ENCODE results near the gene NPC1.
"Not testable (repeated sequence)": the region's sequence is repeated elsewhere in the genome, so short reads cannot be mapped to it uniquely, and the experiment has no call there.

NPC1 gene

DNA sequence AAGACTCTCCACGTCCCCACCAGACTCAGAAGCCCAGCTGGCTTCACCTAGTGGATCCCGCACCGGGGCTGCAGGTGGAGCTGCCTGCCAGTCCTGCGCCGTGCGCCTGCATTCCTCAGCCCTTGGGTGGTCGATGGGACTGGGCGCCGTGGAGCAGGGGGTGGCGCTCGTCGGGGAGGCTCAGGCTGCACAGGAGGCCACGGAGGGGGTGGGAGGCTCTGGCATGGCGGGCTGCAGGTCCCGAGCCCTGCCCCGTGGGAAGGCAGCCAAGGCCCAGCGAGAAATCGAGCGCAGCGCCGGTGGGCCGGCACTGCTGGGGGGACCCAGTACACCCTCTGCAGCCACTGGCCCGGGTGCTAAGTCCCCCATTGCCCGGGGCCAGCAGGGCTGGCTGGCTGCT is 8.8 kb downstream of the NPC1 start:
- DNase-seq (ENCODE audit: low read depth in 4 of 4, low spot score in 1 of 4) = not testable (repeated sequence)

DNA sequence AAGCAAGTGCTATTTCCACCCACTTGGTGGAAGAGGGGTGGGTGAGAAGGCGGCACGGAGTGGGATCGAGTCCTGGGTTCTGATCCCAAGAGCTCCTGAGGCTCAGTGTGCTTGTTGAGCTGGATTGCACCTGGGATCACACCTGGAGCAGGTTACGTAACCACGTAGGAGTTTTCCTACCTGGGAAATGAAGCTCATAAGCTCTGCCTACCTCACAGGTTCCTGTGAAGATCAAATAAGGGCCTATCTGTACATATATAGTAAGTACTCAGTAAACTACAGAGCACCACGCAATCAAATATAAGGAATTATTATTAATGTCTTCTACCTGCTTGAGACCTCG is 11.0 kb downstream of the NPC1 start:
- no peak for DNase-seq (ENCODE audit: low read depth in 4 of 4, low spot score in 1 of 4)

DNA sequence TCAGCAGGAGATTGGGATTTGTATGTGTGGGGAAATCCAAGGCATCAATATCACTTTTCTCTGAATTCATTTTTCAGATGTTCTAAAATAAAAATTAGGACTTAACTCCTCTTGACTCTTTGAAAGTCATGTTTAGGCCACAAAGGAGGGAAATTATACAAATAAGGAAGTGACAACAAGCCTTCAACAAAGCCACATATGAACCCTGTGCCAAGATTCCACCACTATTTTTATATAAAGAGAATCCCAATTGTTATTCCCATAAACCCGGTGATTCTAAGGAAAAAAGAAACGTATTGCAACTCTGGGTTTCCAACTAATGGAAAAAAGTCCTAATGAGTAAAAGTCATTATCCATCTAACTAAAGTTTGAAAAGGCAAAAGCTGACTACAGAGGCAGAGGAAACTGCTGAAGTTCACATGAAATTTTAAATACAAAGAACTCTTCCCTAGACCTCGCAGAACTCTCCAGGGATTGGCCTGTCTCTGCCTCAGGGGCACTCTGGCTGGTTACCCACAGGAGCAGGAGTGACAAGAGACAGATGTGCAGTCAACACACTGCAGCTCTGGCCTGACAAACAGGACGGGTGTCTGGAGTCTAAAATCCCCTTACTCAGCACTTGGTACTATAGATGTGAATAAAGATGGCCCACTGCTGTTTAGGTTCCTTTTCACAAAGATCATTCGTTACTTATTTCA is 11.5 kb downstream of the NPC1 start:
- DNase-seq (ENCODE audit: low read depth in 4 of 4, low spot score in 1 of 4) = no peak

DNA sequence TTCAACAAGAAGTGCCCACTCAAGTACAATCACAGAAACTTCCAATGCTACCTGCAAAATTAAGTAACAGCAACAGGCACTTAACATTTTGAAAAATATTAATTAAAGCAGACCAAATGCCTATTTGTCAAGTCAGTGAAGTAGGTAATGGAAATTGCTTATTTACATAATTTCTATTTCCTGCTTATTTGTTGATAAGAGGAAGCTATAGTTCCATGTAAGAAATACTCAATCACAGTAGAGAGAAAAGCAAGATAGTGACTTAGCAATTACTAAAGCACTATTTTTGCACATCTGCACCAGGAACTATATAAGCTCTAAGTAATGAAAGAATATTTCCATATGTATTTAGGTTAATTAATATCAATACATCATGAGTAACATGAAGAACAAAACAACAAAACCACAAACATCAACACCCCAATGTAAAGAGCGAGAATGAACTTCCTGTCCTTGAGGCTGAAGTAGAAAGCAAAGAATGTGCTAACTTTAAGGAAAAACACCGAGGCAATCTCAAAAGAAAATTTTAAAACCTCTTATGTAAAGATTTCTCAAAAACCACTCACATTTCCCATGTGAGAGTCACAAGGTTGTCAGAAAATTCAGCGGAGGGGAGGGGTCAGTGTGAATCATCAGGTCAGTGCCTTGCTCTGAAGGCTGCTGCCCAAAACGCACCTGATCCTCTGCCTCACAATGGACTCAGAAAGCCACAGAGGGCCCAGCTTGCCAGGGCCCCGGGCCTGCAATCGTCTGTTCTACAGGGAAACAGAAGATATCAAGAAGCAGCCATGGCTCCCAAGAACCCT is 12.5 kb downstream of the NPC1 start:
- DNase-seq (ENCODE audit: low read depth in 4 of 4, low spot score in 1 of 4) = no peak

DNA sequence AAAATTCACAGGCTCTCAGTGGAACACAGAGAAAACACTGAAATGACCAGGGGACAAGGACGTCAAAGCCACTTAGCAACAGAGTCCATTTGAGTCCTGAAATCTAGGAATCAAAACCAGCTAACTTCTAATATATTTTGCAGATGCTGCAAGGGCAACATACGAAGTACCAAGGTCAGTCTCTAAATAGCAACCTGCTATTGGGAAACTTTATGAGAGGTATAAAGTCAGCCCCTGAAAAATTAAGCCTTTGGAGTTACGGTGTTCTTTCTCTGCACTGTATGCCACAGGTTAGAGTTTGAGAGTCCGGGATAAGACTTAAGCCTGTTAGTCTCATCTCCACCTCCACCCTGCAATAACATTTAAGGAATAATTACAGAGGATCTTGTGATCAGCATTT is 13.3 kb downstream of the NPC1 start:
- DNase-seq (ENCODE audit: low read depth in 4 of 4, low spot score in 1 of 4) = no peak

DNA sequence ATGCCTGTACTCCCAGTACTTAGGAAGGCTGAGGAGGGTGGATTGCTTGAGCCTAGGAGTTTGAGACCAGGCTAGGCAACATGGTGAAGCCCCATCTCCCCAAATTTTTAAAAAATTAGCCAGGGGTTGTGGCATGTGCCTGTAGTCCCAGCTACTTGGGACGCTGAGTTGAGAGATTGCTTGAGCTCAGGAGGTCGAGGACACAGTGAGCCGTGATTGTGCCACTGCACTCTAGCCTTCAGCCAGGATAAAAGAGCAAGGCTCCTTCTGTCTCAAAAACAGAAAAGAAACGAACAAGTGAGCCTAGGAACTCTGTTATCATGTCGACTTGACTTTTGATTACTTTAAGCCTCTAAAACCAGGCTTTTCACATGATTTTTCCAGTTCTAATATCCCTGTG is 13.7 kb downstream of the NPC1 start:
- DNase-seq (ENCODE audit: low read depth in 4 of 4, low spot score in 1 of 4) = no peak

DNA sequence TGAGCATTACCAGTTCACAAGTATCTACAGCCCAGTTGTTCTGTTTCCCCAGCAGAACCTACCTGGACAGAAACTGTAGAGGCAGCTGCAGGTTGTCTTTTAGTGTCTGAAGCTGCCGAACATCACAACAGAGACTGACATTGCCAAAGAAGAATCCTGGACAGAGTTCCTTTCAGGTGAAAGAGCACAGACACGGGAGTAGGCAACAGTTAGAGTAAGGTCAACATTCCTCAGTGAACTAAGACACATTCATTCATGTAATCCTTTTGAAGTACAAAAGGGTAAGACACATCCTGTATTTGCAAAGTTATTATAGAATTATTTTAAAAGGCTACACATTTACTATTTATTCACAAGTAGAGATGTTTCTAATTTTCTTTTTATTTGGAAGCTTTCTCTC is 14.3 kb downstream of the NPC1 start:
- DNase-seq (ENCODE audit: low read depth in 4 of 4, low spot score in 1 of 4) = no peak

DNA sequence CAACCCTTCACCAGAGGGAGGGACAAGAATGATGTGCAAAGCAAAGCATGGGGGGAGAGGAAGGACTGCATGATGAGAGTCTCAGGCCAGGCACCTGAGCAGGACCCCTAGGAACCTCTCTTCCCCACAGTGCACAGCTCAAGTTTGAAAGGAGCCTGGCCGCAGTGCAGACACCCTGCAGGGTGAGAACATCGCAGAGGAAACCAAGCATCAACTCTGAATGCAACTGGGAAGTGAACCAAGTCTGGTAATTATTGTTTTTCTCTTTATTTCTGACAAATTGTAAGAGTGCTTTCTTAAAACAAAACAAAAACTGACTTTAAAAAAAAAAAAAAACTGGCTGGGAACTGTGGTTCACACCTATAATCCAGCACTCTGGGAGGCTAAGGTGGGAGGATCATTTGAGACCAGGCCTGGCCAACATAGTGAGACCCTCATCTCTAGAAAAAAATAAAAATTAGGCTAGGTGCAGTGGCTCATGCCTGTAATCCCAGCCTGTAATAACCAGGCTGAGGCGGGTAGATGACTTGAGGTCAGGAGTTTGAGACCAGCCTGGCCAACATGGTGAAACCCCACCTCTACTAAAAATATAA is 15.3 kb downstream of the NPC1 start:
- no peak for DNase-seq (ENCODE audit: low read depth in 4 of 4, low spot score in 1 of 4)

DNA sequence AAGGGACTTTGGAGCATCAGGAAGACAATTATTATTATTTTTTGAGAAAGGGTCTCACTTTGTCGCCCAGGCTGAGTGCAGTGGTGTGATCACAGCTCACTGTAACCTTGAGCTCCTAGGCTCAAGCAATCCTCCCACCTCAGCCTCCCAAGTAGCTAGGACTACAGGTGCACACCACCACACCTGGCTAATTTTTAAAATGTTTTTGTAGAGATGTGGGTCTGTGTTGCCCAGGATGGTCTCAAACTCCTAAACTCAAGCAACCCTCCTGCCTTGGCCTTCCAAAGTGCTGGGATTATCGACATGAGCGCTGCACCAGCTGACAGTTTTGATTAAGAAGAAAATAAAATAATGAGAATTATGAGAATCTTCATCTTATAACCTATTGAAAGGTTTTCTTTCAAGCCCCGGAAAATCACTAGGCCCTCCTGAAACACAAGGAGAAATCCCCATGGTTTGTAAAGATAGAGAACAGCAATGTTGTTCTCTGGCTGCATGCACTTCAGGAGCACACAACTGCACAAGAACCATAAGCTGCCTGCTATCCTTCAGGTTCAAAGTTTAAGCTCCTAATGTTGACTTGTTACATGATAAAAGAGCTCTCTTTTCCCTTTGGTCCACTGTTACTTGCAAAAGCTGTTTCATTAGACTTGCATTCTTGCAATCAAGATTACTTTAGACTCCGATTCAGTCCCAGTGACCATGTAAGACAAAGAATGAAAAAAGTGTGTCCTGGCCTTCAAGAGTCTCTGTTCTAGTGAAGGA is 16.8 kb downstream of the NPC1 start:
- DNase-seq (ENCODE audit: low read depth in 4 of 4, low spot score in 1 of 4) = no peak

DNA sequence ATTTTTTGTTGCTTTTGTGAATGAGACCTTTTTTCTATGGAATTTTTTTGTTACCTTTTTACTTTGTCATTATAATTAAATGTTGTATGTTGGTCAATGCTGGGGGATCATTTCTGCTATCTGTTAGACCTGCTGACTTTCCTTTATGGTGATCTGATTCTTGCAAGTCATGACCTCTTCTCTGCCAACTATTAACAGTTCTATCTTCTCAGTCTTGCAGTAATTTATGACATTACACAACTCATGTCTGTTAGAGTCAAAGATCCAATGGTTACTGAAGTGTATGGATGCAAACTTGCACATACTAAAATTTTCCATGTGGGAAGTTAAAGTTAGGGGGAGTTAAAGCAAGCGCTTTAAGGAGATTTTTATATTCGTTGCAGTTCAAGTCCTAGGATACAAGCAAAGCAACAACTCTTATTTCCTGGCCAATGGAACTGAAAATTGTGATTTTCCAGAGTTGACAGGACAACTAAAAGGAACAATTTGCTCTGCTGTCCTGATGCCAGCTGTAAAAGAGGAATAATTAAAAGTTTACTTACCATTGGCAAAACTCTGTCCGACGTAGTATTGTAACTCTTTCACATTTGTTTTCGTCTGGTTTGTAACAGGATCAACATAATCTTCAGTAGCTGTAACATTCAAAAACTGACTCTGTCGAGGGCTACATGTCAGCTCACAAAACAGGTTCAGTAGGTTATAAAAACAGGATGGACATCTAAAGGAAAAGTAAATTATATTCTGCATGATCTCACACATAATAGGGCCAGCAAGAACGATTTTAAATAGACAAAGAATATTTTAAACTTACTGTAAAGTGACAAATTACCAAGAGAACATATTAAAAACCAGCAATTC is 17.8 kb downstream of the NPC1 start:
- DNase-seq (ENCODE audit: low read depth in 4 of 4, low spot score in 1 of 4) = no peak

DNA sequence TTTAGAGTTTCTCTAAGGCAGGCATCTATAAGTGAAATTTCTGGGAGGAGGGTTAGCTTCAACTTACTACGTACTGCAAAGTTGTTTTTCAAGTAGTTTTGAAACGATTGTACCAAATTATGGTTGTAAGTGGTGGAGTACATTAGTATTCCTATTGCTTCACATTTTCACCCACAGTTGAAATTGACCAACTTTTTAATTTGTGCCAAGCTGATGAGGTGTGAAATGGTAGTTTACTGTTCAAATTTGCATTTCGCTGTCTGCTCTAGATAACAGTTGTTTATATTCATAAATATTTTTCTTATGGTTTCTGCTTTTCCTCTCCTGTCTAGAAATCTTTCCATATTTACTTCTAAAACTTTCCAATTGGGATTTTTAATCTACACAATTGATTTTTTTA is 18.6 kb downstream of the NPC1 start:
- DNase-seq (ENCODE audit: low read depth in 4 of 4, low spot score in 1 of 4) = no peak

DNA sequence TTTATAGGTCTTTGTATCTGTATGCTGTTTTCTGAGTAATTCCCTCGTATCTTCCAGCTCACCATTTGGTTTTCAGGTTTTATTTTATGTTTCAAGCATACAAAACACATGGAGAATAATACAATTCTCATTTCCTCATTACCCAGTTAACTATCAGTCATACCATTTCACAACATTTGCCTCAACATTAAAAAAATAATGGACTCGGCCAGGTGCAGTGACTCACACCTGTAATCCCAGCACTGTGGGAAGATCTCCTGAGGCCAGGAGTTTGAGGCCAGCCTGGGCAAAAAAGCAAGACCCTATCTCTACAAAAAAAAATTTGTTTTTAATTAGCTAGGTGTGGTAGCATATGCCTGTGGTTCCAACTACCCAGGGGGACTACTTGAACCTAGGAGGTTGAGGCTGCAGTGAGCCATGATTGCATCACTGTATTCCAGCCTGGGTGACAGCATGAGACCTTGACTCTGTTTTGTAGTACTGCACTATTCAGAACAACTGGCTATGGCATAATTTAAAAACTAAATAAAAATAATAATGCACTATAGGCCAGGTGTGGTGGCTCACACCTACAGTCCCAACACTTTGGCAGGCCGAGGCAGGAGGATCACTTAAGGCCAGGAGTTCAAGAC is 20.3 kb downstream of the NPC1 start:
- no peak for DNase-seq (ENCODE audit: low read depth in 4 of 4, low spot score in 1 of 4)

DNA sequence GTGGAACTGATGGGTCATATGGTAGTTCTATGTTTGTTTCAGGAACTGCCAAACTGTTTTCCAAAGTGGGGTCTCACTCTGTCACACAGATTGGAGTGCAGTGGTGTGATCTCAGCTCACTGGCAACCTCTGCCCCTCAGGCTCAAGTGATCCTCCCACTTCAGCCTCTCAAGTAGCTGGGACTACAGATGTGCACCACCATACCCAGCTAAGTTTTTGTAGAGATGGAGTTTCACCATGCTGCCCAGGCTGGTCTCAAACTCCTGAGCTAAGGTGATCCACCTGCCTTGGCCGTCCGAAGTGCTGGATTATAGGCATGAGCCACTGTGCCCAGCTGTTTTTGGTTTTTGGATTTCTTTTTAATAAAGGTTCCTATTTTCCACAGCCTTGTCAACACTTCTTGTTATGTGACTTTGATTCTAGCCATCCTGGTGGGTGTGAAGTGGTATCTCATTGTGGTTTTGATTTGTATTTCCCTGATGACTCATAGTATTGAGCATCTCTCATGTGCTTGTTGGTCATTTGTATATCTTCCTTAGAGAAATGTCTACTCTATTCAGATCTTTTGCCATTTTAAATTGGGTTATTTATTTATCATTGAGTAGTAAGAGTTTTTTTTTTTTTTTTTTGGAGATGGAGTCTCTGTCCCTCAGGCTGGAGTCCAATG is 22.8 kb downstream of the NPC1 start:
- DNase-seq (ENCODE audit: low read depth in 4 of 4, low spot score in 1 of 4) = no peak

DNA sequence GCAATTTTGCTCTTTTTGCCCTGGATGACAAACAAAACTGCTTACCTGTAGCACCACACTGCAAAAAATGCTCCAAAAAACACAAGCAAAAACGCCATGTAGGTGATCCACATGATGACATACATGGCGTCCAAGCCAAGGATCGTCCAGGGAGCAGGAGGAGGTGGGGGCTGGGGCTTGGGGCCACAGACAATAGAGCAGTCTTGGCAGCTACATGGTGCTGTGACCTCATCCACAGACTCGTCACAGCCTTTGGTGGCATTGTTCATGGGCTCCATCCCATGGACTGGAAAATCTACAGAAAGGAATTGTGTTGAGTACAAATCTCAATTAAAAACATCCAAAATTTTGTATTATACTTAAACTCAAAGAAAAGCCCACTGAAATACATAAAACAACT is 26.1 kb downstream of the NPC1 start:
- no peak for DNase-seq (ENCODE audit: low read depth in 4 of 4, low spot score in 1 of 4)

DNA sequence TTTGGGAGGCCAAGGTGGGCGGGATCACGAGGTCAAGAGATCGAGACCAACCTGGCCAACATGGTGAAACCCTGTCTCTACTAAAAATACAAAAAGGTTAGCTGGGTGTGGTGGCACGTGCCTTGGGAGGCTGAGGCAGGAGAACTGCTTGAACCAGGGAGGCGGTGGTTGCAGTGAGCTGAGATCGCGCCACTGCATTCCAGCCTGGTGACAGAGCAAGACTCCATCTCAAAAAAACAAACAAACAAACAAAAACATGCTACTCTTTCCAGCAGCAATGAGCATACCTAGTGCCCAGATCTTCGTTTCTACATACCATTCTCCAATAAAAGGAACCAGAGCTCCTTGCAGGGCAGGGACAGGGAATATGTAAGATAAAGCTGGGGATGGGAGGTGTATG is 28.8 kb downstream of the NPC1 start:
- not testable (repeated sequence) for DNase-seq (ENCODE audit: low read depth in 4 of 4, low spot score in 1 of 4)

DNA sequence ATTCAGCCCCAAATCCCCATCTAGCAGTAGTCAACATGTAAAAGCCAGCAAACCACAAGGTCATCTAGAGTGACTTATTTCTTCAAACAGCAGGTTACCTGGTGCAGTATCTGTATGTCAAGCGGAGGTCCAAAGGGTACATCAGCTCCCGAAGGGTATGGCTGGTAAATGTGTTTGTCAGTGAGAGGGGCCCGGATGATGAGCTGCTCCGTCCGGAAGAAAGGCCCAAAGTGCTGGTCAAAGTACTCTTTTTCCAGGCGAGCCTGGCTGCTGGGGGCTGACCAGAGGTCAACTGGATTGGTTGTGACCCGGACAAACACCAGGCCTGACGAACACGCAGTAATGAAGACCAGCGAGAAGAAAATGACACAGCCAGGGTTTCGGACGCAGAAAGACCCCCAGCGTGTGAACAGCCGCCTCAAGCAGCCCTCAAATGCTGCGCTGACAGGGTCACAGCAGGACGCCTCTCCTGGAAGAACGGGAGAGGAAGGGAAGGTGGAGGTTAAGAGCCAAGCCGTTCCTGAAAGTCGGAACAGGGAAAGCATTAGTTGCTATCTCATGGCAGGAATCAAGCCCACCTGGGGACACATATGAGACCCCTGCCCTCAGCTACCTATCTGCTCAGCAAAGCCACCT is 30.0 kb downstream of the NPC1 start:
- DNase-seq (ENCODE audit: low read depth in 4 of 4, low spot score in 1 of 4) = no peak

DNA sequence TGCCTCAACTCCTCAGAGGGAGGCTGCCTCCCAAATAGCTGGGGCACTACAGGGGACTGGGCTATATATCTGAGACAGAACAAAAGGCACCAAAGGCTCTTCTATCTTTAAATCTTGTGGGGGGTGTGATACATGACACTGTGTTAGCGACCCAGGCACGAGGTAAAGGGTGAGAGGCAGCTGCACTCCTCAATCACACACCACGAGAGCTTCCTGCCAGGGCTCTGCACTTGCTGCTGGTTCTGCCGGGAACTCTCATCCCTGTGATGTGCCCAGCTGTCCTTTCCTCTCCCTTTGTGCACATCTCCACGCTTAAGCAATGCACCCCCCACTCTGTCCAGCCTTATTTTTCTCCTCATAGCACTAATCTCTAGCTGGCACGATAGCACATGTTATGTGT is 32.4 kb downstream of the NPC1 start:
- no peak for DNase-seq (ENCODE audit: low read depth in 4 of 4, low spot score in 1 of 4)

DNA sequence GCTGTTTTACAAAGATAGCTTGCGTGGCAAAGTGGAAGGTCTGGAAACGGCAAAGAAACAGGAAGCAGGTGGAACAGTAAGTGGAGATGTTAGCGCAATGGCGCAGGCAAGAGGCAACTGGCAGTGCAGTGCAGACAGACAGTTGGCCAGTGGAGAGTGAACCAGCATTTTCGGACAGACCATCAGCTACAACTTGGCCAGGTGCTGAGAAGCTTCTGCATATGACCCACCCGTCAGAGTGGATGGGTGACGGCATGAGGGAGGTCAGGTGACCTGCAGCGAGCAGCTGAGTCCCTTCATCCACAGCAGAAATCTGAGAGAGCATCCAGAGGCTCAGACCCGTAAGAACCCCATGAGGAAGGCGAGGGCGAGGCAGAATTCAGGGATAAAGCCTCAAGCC is 33.8 kb downstream of the NPC1 start:
- no peak for DNase-seq (ENCODE audit: low read depth in 4 of 4, low spot score in 1 of 4)

DNA sequence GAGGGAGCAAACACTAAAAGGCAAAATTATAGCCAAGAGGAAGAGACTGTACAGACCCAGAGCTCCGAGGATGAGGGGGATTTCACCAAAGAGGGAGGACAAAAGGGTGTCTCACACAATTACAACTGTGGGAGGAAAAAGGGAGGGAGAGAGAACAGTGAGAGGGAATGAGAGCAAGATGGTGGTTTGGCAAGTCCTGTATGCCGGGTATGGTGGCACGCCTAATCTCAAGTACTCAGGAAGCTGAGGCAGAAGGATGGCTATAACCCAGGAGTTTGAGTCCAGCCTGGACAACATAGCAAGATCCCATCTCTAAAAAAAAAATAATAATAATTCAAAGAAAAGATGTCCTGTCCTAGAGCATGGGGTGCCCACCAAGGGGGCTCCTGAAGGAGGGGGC is 34.3 kb downstream of the NPC1 start:
- DNase-seq (ENCODE audit: low read depth in 4 of 4, low spot score in 1 of 4) = no peak
